Stimulated activated naive CD4-positive, alpha-beta T cell (primary cell): ENCODE data around the gene IFT81.

Experiments used
- DNase-seq, 6 experiments: peaks; one replicate each; lab custom pipeline; 2025; lab: John Stamatoyannopoulos, UW

Gene IFT81

GRCh38 chr12:110156766-110157165, 32.6 kb downstream of the IFT81 start:
- no peak for DNase-seq

- no peak for DNase-seq
These were observed 33.4 kb downstream of the IFT81 start for GRCh38 chr12:110157539-110157938.

GRCh38 chr12:110159671-110160245, 35.6 kb downstream of the IFT81 start:
- DNase-seq = no peak

- no peak for DNase-seq
These were observed 41.5 kb downstream of the IFT81 start for GRCh38 chr12:110165540-110166159.

- DNase-seq = no peak
These were observed 44.7 kb downstream of the IFT81 start for GRCh38 chr12:110168732-110169455.

- no peak for DNase-seq
These were observed 46.5 kb downstream of the IFT81 start for GRCh38 chr12:110170535-110171185.

GRCh38 chr12:110171186-110171538, 47.0 kb downstream of the IFT81 start:
- no peak for DNase-seq

GRCh38 chr12:110171636-110172035, 47.5 kb downstream of the IFT81 start:
- no peak for DNase-seq

GRCh38 chr12:110174373-110174996, 50.3 kb downstream of the IFT81 start:
- DNase-seq = no peak

GRCh38 chr12:110175201-110175600, 51.0 kb downstream of the IFT81 start:
- DNase-seq = no peak

GRCh38 chr12:110176745-110177144, 52.6 kb downstream of the IFT81 start:
- no peak for DNase-seq

GRCh38 chr12:110179291-110179690, 55.1 kb downstream of the IFT81 start:
- DNase-seq = no peak

GRCh38 chr12:110180591-110181005, 56.4 kb downstream of the IFT81 start:
- DNase-seq = no peak

- no peak for DNase-seq
These were observed 58.1 kb downstream of the IFT81 start for GRCh38 chr12:110182281-110182680.

- no peak for DNase-seq
These were observed 59.2 kb downstream of the IFT81 start for GRCh38 chr12:110183386-110183785.

- DNase-seq = no peak
These were observed 61.5 kb downstream of the IFT81 start for GRCh38 chr12:110185626-110186025.

GRCh38 chr12:110186059-110186458, 61.9 kb downstream of the IFT81 start:
- DNase-seq = no peak

GRCh38 chr12:110193196-110193595, 69.0 kb downstream of the IFT81 start:
- no peak for DNase-seq

- DNase-seq = no peak
These were observed 72.8 kb downstream of the IFT81 start for GRCh38 chr12:110197003-110197402.

- no peak for DNase-seq
These were observed 74.2 kb downstream of the IFT81 start for GRCh38 chr12:110198386-110198785.

- no peak for DNase-seq
These were observed 75.4 kb downstream of the IFT81 start for GRCh38 chr12:110199339-110200123.

GRCh38 chr12:110200124-110200417, 75.9 kb downstream of the IFT81 start:
- no peak for DNase-seq
